Esophagus muscularis mucosa (tissue), 3 donors: ENCODE data around the gene ZFAND2B.

Experiments used
- CTCF ChIP-seq, 3 experiments: fragments of 200-600 bp in 2 of 3; fragments of 450-650 bp in 1 of 3; sonication (generic) in 2 of 3; IDR thresholded peaks; one replicate each; pipeline ENCODE4 v1.5.1; 2017 to 2019; ENCODE audit warnings: antibody characterized with exemption in 3 of 3, mild to moderate bottlenecking in 2 of 3, moderate library complexity in 1 of 3
- POLR2A ChIP-seq: fragments of 450-650 bp; IDR thresholded peaks from one replicate; pipeline ENCODE4 v1.6.1; 2017; ENCODE audit warnings: antibody characterized with exemption, moderate library complexity, mild to moderate bottlenecking, low read depth
- POLR2AphosphoS5 ChIP-seq, 2 donors: sonication (generic); formaldehyde crosslinking; IDR thresholded peaks; one replicate each; pipeline ENCODE4 v1.6.1; 2017; ENCODE audit warnings: antibody characterized with exemption in 2 of 2

GRCh38 chr2:219198974-219199373 lies 7.6 kb upstream of the ZFAND2B start:
- TF ChIP-seq CTCF (IDR thresholded peaks at IDR 0.05) (no peak), POLR2A (no peak), POLR2AphosphoS5 (IDR thresholded peaks at IDR 0.05) (no peak)
